ENCODE measurements around the gene PTK6. TPM values are rescaled to one million over a fixed set of nuclear protein-coding genes. Genes with fewer than 3 reads are reported as not detected.
A peak's percentile ranks its signal among the peaks of the same experiment; 100 is the strongest.

PTK6 gene
- total and polyA plus RNA-seq, 2 of the 13 experiments (the other 11 are each of a cell fraction or from before 2014, with no cell fraction given): 0.08 TPM; not detected in 1

GRCh38 chr20:63519668-63520503, 17.3 kb downstream of the PTK6 start (continued):
- TF ChIP-seq ZFAT (CRISPR knock-in tag; conservative IDR thresholded peaks at IDR 0.05) (0 out of 2 replicates have a peak, but pooled peaks have one; percentile 9), ZNF761 (CRISPR knock-in tag; conservative IDR thresholded peaks at IDR 0.05) (no peak), HMGXB3 (CRISPR knock-in tag; IDR thresholded peaks at IDR 0.05; ENCODE audit: borderline replicate concordance) (no peak), KDM5B (CRISPR knock-in tag; IDR thresholded peaks at IDR 0.05; ENCODE audit: borderline replicate concordance) (peak; percentile 71; the same call in 1 of the 2 replicates), ZNF280D (CRISPR knock-in tag; IDR thresholded peaks at IDR 0.05) (no peak), TGIF2 (CRISPR knock-in tag; IDR thresholded peaks at IDR 0.05) (no peak), CEBPZ (IDR thresholded peaks at IDR 0.05; ENCODE audit: low read length) (no peak), SOX5 (CRISPR knock-in tag; IDR thresholded peaks at IDR 0.05; ENCODE audit: borderline replicate concordance) (no peak), SALL2 (CRISPR knock-in tag; IDR thresholded peaks at IDR 0.05) (0 out of 2 replicates have a peak, but pooled peaks have one; percentile 57), HMGXB4 (CRISPR knock-in tag; IDR thresholded peaks at IDR 0.05; ENCODE audit: borderline replicate concordance in 1 of 2, low read depth in 1 of 2) (peak in 1 of 2 experiments; percentile 19; a peak in 1 of 4 replicates), RORA (CRISPR knock-in tag; IDR thresholded peaks at IDR 0.05) (no peak), HINFP (CRISPR knock-in tag; IDR thresholded peaks at IDR 0.05; ENCODE audit: low read depth) (peak; percentile 28; the same call in 1 of the 2 replicates)

Measured in HepG2 (cell line).